Testis (tissue), 3 donors: ENCODE results near the gene NRROS. TPM values are rescaled to one million over a fixed set of nuclear protein-coding genes. Genes with fewer than 3 reads are reported as not detected.

Experiments used
- DNase-seq: peaks from one replicate; pipeline ENCODE4 v3.0.0-alpha.2; 2019
- H3K27ac ChIP-seq, 2 donors: fragments of 200-600 bp; sonication (generic); one replicate each; pipeline ENCODE4 v1.5.1; 2019
- H3K27me3 ChIP-seq: fragments of 200-600 bp; sonication (generic); one replicate; pipeline ENCODE4 v1.5.1; 2019
- H3K36me3 ChIP-seq: fragments of 200-600 bp; sonication (generic); one replicate; pipeline ENCODE4 v1.5.1; 2017; ENCODE audit warnings: low read depth; ENCODE audit errors: missing control alignments
- H3K4me1 ChIP-seq: fragments of 200-600 bp; sonication (generic); one replicate; pipeline ENCODE4 v1.5.1; 2019
- H3K4me3 ChIP-seq, 2 donors: fragments of 200-600 bp; sonication (generic); one replicate each; pipeline ENCODE4 v1.5.1; 2017 to 2019
- H3K9me3 ChIP-seq: fragments of 200-600 bp; sonication (generic); one replicate; pipeline ENCODE4 v1.5.1; 2017
- POLR2A ChIP-seq: fragments of 450-650 bp; IDR thresholded peaks from one replicate; pipeline ENCODE4 v1.6.1; 2017; ENCODE audit warnings: antibody characterized with exemption, mild to moderate bottlenecking, moderate library complexity
- WGBS, 2 donors: methylation state at CpG; one replicate each; pipeline ENCODE4 v1.1.5; 2018; 5-methylcytosine and 5-hydroxymethylcytosine counted together
- intact Hi-C: fragments of 100-400 bp; cut with DNase I; formaldehyde crosslinking; loops from one replicate; pipeline ENCODE4 v1.15.1; 2023; ENCODE audit warnings: low total_unique reads
- polyA plus RNA-seq: library from polyadenylated mRNA; stranded (reverse); fragments of 350-450 nt; fragmentation: Illumina TruSeq; extraction: RNeasy Lipid Tissue Mini Kit (QIAGEN cat#74804); gene quantifications from one replicate; pipeline ENCODE4 v1.2.3, GENCODE V29; 2014; ENCODE audit warnings: low read depth, low replicate concordance; ENCODE audit not compliant: insufficient read depth
- total RNA-seq, 2 donors: library from RNA; depleted of rRNA; stranded (reverse); fragments of >200 nt; gene quantifications; one replicate each; pipeline ENCODE4 v1.2.3, GENCODE V29; 2016
- TF ChIP-seq, protein P1 (sequence below), 3 experiments: fragments of 450-650 bp in 2 of 3; fragments of 200-600 bp in 1 of 3; sonication (generic) in 1 of 3; IDR thresholded peaks; one replicate each; pipeline ENCODE4 v1.5.1; 2016 to 2019; ENCODE audit warnings: antibody characterized with exemption in 3 of 3, mild to moderate bottlenecking in 2 of 3, moderate library complexity in 1 of 3

The NRROS gene
- total and polyA plus RNA-seq, 3 donors from 2014 or later, result 2.8 to 5.5 (median 3.2) TPM

DNA sequence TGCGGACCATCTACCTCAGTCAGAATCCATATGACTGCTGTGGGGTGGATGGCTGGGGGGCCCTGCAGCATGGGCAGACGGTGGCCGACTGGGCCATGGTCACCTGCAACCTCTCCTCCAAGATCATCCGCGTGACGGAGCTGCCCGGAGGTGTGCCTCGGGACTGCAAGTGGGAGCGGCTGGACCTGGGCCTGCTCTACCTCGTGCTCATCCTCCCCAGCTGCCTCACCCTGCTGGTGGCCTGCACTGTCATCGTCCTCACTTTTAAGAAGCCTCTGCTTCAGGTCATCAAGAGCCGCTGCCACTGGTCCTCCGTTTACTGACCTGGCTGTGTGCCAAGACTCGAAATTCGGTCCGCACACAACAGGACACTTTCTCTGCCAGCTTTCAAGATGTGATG, 21.9 kb downstream of the NRROS start:
- intact Hi-C loops, result no loop called here
- H3K36me3 ChIP-seq, result no peaks in the 10 kb centered on the region

DNA sequence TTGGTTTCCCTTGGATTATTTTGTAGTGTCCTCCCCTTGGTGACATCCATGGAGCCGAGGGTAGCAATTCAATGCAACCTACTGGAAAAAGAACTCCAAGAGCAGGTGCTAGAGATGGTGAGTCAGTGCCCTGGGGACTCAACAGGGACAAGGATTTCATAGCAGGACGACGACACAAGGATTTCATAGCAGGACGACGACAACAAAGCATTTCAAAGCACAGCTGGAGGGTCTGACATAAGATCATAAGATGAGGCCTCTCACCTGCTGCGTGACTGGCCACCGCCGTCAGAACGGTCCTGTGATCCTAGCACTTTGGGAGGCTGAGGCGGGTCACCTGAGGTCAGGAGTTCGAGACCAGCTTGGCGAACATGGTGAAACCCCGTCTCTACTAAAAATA, 22.5 kb downstream of the NRROS start:
- H3K27ac ChIP-seq, result no peak overlapping the region
- no peaks in the 10 kb centered on the region for H3K27me3 ChIP-seq
- TF ChIP-seq, protein P1, sequence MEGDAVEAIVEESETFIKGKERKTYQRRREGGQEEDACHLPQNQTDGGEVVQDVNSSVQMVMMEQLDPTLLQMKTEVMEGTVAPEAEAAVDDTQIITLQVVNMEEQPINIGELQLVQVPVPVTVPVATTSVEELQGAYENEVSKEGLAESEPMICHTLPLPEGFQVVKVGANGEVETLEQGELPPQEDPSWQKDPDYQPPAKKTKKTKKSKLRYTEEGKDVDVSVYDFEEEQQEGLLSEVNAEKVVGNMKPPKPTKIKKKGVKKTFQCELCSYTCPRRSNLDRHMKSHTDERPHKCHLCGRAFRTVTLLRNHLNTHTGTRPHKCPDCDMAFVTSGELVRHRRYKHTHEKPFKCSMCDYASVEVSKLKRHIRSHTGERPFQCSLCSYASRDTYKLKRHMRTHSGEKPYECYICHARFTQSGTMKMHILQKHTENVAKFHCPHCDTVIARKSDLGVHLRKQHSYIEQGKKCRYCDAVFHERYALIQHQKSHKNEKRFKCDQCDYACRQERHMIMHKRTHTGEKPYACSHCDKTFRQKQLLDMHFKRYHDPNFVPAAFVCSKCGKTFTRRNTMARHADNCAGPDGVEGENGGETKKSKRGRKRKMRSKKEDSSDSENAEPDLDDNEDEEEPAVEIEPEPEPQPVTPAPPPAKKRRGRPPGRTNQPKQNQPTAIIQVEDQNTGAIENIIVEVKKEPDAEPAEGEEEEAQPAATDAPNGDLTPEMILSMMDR (IDR thresholded peaks at IDR 0.05), result no peak
- no peak for TF ChIP-seq POLR2A
- H3K36me3 ChIP-seq, result no peaks in the 10 kb centered on the region
- intact Hi-C loops, result no loop called here
- H3K4me3 ChIP-seq, result no peak overlapping the region
- H3K4me1 ChIP-seq, result peaks cover 10% of the 10 kb centered on the region
- no peaks in the 10 kb centered on the region for H3K9me3 ChIP-seq
- WGBS, 2 donors, result 90 to 91% methylated on average over 13 of the region's 13 CpGs
- no peak for DNase-seq

More for the DNA sequence above, 21.9 kb downstream of the NRROS start:
- no peaks in the 10 kb centered on the region for H3K27me3 ChIP-seq
- WGBS, 2 donors, result 80 to 84% methylated on average over 9 to 16 of the region's 16 CpGs
- H3K9me3 ChIP-seq, result no peaks in the 10 kb centered on the region
- no peak overlapping the region for H3K4me3 ChIP-seq
- H3K27ac ChIP-seq, result no peak overlapping the region
- no peak for DNase-seq
- TF ChIP-seq POLR2A, result no peak
- H3K4me1 ChIP-seq, result peaks cover 10% of the 10 kb centered on the region

DNA sequence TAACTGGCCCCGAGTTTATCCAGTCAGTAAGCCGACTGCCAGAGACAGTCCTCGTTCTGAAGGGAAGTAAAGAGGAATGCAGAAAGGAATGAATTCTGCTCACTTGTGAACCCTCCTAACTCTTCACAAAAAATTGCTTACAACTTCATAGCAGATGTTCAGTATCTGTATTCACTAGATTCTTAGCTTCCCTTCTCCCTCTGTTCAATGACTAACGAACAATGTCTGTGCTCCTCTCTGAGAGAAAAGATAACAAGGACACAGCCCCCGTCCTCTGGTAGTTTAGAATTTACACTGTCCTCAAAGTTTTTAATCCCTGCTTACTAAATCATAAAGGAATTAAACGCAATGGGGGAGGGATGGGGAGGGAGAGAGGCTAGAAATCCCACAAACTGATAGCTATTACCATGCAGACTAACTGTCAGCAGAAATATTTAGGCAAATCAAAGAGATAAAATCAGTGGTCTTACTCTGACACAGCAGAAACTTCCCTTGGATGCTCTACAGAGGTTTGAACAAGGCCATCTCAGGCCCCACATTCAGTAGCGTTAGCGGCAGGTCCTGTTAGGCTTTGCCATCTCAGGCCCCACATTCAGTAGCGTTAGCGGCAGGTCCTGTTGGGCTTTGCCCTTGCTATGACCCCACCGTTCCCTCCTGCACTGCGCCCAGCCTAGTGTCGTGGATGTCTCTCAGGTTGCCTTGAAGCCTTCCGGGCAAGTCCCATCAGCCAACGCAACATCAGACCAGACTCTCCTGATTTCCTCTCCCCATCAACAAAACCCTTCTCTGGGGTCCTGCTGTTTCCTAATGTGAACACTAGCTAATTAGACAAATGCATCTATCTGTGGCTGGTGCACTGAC, 23.4 kb downstream of the NRROS start:
- Histone ChIP-seq H3K27me3 (no peaks in the 10 kb centered on the region), H3K9me3 (no peaks in the 10 kb centered on the region), H3K4me3 (no peak overlapping the region), H3K27ac (no peak overlapping the region), H3K4me1 (peaks cover 10% of the 10 kb centered on the region), H3K36me3 (no peaks in the 10 kb centered on the region)
- intact Hi-C loops, result no loop called here
- 45 to 54% methylated on average over 15 of the region's 15 CpGs for WGBS, 2 donors
- TF ChIP-seq, protein P1 (IDR thresholded peaks at IDR 0.05), result no peak
- no peak for TF ChIP-seq POLR2A
- no peak for DNase-seq

DNA sequence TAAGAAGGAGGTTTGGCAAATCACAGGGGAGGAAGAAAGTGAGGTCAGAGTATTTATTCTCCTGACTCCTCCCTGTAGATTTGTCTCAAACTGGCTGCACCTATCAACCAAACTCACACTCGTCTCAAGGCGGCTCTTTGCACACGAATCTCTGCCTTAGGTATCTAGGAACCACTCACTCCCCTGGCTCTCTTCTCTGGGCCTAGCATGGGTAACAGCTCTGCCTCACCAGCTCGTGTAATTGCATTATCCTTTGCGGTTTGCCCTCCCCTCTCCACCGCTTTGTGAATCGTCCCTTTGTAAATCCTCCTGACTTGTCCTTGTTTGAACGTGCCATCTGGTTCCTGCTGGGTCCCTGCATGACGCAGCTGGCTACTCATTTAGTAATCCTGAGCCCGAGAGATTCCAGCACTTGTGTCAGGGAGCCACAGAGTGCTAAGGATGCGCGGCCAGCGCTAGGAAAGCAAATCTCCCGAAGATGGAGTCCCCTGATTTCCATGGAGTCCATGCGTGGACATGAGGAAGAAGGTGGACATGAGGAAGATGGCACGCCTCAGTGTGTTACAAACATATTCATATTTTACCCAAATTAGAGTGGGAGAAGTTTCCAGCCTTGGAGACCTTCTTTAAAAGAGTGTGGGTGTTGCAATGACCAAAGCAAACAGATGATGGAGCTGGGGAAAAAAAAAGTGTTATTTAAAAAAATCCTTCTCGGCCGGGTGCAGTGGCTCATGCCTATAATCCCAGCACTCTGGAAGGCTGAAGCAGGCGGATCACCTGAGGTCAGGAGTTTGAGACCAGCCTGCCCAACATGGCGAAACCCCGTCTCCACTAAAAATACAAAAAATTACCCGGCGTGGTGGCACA, 26.7 kb downstream of the NRROS start:
- 64 to 78% methylated on average over 23 of the region's 23 CpGs for WGBS, 2 donors
- H3K4me3 ChIP-seq, result no peak overlapping the region
- no peak for DNase-seq
- no peaks in the 10 kb centered on the region for H3K36me3 ChIP-seq
- no peaks in the 10 kb centered on the region for H3K9me3 ChIP-seq
- H3K4me1 ChIP-seq, result peaks cover 10% of the 10 kb centered on the region
- H3K27ac ChIP-seq, result no peak overlapping the region
- intact Hi-C loops, result no loop called here
- no peaks in the 10 kb centered on the region for H3K27me3 ChIP-seq
- no peak for TF ChIP-seq POLR2A
- TF ChIP-seq, protein P1 (IDR thresholded peaks at IDR 0.05), result no peak

DNA sequence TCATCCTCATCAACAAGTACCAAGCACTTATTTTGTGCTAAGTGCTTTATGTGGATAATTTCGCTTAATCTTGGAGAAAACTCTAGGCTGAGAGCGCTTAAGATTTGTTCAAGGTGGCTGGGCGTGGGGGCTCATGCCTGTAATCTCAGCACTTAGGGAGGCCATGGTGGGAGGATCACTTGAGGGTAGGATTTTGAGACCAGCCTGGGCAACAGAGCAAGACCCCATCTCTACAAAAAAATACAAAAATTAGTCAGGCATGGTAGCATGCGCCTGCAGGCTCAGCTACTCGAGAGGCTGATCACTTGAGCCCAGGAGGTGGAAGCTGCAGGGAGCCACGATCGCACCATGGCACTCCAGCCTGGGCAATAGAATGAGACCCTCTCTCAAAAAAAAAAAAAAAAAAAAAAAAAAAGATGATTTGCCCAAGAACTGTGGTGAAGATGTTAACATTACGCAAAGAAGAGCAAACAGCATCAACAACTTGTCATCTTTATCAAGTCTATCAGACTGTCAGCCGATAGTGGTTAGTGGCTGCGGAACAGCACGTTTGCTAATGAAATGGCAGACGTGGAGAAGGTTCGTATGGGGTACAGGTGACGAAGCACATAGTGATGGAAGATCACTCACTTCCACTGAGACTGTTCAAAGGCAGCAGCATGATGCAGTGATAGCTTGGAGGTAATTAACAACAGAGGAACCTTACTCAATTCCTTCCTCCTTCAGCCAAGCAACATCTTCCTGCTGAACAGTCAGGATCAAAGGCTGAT, 27.7 kb downstream of the NRROS start:
- DNase-seq, result no peak
- no peaks in the 10 kb centered on the region for H3K36me3 ChIP-seq
- H3K4me1 ChIP-seq, result peaks cover 10% of the 10 kb centered on the region
- no peak overlapping the region for H3K4me3 ChIP-seq
- no peaks in the 10 kb centered on the region for H3K27me3 ChIP-seq
- intact Hi-C loops, result no loop called here
- WGBS, 2 donors, result 91 to 94% methylated on average over 14 of the region's 14 CpGs
- H3K27ac ChIP-seq, result no peak overlapping the region
- TF ChIP-seq POLR2A, result no peak
- H3K9me3 ChIP-seq, result no peaks in the 10 kb centered on the region
